GM18870 (cell line): ENCODE data around the gene SEZ6.
A peak's percentile ranks its signal among the peaks of the same experiment; 100 is the strongest.

ENCODE experiments used
- ATAC-seq: cut with Tn5 transposase; IDR thresholded peaks from one replicate; pipeline ENCODE4 v1.9.1; 2021; ENCODE audit warnings: moderate library complexity; ENCODE audit not compliant: unreplicated experiment

Gene SEZ6

DNA sequence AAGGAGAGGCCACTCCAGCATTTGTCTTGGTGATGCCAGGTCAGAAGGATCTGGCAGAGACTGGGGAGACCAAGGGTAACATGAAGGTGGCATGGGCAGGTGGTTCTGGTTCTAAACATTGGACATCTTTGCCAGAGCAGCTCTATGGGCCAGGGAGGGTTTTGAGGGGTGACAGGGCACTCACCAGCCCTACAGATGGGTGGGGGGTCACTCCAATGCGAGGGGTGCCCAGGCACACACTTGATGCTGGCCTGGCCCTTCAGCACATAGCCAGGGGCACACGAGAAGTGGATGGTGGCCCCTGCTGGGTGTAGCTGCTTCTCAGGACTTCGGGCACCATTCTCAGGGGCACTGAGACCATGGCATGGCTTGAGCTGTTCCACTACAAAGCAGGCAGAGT, 49.0 kb downstream of the SEZ6 start:
- no peak for ATAC-seq

DNA sequence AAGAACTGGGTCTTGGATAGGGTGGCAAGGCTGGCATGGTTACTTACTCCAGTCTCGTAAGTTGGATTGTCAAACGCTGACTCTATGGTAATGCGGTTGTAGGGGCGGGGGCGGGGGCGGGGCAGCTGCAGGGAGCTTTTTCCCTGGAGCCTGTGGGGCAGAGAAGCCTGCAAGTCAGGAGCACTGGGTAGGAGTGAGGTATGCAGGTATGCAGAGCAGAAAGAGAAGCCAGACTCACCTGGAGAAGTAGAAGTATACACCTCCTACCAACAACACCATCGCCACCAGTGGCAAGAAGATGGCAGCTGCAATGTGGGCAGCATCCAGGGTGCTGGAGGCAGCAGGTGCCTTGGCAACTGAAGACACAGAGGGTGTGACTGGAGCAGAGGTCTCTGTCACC, 49.7 kb downstream of the SEZ6 start:
- ATAC-seq, result no peak

DNA sequence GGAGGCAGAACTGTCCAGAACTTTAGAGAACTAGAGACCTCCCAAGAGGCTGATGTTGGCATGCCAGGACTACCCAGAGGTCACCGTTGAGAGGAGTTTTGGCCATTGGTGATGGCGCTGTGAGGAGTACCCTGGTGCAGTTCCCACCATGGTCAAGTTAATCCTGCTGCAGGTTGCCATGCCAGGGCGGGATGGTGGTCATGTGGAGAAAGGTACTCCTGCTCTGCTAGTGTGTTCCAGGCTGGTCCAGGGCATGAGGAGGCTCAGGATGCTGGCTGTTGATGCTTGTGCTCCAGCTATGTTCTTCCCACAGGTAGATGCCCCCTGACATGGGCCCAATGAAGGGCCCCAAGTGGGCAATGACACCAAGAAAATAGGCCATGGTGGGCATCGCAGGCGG, 50.4 kb downstream of the SEZ6 start:
- no peak for ATAC-seq

DNA sequence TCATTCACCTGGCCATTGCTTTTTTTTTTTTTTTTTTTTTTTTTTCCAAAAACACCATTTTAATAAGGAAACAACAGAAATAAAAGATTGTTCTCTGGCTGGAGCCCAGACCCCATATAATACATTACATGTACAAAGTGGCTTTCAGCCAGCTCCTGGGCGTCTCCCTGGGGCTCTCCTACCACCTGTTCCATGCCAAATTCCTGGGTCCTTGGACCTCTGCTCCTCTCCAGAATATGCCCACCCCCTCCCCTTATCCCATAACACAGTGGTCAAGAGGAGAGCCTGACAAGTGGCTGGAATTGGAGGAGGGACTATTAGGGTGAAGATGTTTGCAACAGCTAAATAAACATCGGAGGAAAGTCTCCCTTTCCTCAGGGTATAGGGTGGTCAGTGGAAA, 50.9 kb downstream of the SEZ6 start:
- ATAC-seq, result no peak

DNA sequence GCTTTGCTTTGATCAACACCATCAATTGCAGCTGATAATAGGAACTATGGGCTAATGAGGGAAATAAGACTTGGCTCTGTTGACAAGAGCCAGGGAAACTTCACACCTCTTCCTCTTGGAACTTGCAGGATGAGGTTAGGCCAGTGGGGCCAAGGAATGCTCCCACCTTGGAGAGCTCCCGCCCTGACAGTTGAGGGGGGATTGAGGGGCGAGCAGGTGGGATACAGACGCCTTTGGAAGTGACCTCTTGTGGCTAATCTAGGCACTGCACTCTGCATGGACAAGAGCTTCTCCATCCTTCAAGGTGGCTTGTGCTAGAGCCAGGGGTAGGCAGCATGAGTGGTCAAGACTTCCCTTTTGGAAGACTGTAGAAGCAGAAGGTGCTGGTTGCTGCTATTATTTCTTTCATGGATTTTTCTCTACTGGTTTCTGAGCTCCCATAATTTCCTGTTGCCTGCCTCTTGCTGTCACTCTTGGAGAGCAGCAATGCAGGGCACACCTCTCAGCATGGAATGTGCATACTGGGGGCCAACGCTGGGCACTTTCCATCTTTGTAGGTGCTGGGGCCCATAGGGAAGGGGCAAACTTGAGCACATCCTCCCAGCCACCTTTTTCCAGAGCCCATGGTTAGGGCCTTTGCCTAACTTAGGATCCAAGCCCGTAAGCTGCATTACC, 52.3 kb downstream of the SEZ6 start:
- ATAC-seq, result no peak

DNA sequence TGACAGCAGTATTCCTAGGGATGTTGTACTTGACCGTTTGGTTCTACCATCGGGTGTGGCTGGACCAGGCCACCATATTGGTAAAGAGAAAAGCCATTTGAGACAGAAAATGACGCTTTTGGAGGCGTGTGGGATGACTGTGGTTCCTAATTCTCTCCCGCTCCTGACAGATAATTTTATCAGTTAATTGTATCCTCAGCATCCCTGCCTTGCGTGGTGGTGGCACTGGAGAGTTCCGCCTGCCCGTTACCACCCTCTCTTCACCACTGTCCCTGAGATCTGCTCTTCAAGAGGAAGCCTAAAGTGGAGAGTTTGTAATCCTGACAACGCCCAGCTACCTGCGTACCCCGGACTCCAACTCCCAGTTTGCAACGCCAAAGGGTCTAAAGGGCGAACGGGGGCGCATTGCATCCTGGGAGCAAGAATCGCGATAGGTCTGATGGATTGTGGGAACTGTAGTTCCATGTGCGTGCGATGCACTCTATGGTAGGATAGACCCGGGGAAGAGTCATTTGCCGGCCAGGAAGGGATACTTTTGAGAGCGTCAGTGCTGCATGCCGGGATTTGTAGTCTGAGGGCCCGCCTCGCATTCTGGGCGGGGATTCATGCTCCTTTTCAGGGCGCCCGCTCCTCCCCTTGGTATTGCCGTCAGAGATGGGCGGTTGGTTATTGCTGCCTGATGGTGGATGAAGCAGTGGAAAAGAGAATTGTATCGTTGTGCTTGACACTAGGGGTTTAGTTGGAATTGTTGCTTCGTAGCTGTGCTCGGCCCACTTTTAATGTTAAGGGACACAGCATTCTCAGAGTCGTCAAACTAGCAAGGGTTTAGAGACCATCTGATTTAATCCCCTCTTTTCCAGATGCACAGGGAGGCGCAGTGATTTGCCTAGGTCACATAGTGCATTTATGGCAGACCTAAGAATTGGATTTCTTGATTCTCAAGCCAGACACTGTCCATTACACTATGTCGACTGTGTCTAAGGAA, 53.5 kb downstream of the SEZ6 start:
- ATAC-seq, result peak; percentile 68

DNA sequence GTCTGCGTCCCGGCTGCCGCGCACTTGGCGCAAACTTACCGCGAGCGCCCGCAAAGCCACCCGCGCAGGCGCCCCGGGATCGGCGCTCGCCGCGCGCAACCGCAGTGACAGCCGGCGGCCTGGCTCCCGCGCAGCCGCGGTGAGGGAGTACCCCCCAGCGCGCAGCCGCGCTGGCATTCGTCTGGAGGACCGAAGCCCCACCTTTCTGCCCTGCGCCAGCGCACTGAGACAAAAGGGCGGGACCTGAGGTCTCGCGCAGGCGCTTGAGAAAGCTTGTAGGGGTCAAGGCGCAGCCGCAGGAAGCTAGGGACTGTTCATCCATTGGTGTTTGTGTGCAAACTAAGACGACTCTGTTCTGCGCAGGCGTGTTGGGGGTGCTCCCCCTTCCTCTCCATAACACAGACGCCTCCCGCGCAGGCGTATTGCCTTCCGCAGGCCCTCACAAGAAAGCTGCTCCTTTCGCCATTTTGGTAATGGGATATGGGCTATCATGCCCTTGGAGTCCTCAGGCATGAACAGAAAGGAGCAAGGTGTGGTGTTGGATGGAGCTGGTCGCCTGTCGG, 54.3 kb downstream of the SEZ6 start, which contains the start of gene PHF12:
TSS of gene PHF12 (minus strand) at position 91 of the 563 bp plus-strand sequence. CDS start 558 bp downstream, outside the sequence.
- peak; percentile 62 for ATAC-seq

DNA sequence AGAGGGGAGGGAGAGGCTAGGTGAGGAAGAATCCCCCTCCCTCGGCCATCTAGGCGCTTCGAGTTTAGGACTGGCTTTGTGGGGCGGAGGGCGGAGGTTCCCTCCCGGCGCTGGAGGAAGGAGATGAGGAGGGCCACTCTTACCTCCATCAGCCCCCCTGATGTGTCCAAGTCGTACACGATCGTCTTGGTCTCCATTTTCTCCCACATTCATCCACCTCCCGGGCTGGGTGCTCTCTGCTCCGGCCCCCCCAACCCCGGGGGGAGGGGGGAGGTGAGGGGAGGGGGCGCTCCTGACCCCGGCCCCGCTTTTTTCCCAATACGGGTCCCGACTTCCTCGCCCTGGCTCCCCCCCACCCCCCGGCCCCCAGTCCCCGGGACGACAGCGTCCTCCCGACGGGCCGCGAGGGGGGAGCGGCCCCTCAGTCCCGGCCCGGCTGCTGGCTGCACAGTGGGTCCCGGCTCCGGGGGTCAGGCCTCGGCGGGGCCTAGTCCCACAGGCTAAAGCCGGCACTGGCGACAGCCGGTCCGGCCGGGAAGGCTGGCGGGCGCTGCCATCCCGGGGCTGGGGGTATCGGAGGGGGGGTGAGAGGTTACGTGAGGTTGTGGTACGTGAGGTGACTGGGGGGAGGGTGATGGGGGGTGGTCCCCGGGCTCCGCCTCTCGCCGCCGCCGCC, 54.9 kb downstream of the SEZ6 start:
- no peak for ATAC-seq

DNA sequence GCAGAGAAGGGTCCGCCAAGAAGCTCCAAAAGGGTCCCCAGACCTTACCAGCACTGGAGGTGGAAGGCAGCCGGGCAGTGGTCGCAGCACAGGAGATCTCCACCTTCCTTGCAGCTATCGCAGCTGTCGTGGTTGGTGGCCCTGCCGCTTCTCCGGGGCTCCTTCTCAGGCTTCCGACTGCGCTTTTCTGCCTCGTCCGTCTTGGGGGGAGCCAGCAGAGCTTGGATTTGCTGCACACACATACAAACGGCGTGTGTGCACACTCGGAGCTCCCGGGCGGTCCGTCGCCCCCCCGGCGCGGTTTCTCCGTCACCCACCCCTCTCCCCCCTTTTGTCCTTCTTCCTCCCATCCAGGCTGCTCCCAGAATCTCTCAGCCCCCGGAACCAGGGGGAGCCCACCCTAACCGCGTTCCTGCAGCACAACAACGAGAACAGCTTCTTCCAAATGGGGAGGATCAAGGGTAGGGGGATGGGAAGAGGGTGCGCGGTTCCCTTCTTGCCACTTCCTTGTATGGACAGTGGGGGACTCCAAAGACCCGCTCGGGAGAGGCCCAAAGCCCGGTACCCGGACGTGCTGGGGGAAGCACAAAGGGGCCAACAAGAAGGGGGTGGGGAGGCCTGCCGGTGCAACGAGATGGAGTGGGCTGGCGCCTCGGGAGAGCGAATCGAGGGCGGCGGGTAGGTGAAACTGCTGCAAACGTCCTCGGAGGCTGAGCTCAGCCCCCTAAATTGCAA, 55.6 kb downstream of the SEZ6 start:
- ATAC-seq, result no peak

DNA sequence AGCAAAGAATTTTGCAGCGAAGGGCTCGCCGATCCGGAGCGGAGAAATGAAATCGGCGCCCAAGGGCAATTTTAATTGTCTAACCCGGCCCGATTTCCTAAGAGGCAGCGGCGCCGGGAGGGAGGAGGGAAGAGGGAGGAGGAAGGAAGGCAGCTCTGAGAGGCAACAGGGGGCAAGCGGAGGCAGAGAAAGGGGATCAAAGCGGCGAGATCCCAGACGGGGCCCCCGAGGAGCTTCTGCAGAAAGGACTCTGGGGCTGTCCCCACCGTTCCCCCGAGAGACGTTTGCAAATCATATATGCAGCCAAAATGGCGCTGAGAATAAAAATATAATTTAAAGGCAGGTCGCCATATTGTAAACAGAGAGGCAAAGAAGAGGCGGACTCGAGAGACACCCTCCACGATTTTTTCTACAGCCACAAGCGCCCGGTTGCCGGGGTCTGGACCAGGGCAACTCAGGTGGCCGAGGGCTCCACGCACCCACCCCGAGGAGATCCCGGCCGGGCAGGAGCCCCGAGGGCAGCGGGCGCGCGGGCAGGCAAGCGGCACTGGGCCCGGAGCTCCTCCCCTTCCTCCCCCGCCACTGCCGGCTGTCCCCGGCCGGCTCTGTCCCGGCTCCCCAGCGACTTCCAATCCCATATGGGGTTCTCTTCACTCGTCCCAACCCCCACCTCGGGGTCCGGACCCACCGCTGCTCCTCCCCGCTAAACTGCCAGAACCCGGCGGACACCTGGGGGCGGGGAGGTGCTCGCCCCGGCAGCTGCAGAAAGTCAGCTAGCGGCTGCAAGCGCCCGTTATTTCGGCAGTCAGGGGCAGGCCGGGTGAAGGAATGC, 56.4 kb downstream of the SEZ6 start:
- ATAC-seq, result no peak

DNA sequence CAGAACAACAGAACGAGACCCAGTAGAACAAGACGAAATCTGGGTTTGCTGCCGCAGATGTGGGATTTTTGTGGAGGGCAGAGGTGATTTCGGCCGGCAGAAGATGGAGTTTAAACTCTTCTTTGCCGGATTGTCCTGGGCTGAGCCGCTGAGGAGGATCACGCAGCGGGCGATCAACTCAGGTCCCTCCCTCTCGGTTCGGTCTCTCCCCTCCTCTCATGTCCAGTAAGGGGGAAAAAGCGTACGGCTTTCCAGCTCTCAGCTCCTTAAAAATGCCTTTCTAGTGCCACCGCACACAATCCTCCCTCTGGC, 57.0 kb downstream of the SEZ6 start:
- no peak for ATAC-seq

DNA sequence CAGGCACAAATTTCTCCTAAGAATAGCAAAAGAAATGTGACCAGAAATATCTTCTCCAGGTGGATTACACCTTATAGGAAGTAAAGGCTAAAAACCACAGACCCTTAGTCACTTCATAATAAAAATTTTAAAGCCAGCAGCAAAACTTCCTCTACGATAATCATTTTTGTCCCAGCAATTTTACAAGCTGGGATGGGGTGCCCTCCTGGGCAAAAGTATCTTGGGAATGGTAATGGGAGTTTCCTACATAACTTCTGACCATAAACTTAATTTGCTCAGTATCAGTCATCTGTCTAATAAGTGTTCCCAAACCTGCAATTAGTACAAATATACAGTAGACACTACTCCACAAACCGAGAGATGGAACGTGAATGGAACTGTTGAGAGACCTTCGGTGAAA, 57.5 kb downstream of the SEZ6 start:
- ATAC-seq, result no peak

DNA sequence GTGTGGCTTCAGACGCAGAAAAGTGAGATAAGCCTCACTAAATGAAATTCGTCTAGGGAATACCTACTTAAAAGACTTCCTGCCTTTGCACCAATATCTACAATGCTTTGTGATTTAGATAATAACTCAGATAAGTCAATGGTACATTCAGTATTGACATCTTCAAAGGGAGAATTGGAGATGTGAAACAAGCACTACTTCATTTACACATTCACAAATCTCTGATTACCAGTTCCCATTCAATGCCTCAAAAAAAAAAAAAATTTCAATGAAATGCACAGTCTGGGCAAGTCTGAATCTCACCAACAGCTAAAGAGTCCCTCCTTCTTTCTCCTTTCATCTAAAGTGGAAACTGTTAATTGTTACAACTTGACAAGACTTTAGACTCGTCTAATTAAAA, 58.2 kb downstream of the SEZ6 start:
- no peak for ATAC-seq

DNA sequence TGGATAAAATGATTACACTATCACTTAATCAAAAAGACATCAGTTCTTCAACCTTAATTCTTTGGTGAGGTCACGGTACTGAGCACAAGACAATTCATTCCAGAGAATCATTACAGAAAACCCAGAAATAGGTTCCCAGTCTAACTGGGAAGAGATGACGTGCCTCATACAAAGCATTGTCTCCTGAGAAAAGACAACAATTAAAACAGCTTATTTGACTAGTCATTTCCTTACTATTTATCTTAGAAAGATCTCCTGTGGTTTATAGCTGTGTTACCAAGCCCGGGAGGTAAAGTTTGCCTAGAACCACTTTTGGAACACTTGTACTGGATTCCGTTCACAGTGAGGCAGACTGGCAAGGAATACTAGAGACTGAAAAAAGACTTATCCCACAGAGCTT, 59.6 kb downstream of the SEZ6 start:
- ATAC-seq, result no peak

DNA sequence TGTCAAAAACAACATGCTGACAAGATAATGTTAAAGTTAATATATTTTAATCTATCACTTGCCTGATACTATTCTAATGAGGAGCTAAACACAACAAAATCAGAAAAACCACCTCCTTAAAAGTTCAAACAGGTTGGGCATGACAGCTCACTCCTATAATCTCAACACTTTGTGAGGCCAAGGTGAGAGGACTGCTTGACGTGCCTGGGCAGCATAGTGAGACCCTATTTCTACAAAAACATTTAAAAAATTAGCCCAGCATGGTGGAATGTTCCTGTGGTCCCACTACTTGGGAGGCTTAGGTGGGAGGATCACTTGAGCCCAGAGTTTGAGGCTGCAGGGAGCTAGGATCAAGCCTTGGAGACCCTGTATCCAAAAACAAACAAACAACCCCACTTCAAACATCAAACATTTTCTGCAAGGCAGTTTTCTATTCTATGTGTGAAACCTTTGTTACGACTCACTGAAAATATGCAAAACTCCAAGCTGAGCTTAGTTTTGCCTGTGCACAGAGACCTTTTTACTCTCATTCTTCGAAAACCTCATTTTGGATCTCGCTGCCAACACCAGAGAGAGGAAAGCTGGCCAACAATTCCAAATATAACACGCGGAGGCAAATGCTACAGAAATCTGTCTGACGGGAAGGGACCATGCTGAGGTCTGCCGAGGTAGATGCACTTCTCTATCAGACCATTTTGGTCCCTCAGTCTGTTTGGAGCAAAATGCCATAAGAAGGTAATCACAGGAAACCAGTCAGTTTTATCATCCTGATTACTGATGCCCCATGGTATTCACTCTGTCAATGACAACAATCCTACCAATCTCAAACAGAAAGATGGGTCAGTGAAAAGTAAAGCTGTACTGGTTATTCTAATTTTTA, 60.7 kb downstream of the SEZ6 start:
- ATAC-seq, result no peak

DNA sequence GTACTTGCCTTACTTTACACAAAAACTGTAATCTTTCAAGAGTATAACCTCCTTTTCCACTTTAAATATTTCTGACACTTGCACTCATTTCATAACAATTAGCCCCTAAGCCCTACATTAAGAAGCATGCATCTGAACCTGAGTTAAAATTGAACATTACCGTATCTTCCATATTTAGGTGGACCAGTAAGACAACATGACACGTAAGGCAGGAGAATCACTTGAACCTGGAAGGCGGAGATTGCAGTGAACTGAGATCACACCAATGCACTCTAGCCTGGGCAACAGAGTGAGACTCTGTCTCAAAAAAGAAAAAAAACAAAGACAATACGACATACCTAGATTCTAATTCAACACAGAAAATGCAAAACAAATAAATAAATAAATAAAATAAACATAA, 61.5 kb downstream of the SEZ6 start:
- ATAC-seq, result no peak

DNA sequence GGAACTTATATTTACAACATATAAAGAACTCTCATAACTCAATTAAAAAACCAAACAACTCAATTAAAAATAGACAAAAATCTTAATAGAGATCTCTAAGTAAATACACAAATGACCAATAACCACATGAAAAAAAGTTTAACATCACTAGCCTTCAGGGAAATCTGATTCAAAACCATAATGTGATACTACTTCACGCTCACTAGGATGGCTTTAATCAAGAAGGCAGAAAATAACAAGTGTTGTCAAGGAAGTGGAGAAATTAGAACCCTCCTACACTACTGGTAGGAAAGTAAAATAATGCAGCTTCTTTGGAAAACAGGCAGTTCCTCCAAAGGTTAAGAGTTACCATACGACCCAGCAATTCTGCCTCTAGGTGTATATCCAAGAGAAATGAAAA, 62.9 kb downstream of the SEZ6 start:
- ATAC-seq, result no peak

DNA sequence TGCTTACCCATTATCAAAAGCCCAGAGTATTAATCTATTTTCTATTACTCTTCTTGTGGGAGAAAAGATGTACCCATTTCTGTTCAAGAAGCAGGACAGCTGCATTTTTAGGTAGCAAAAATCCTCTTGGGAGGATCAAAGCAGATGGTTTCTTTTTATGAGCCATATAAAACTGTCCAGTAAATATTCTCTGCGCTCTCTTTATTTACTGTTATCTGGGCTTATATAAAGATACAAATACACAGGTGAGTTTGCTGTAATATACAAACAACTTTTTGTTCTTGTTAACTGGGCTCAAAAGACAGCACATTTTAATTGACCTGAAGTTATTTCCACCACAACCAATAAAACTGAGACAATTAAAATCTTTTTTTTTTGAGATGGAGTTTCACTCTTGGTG, 64.6 kb downstream of the SEZ6 start:
- ATAC-seq, result no peak

DNA sequence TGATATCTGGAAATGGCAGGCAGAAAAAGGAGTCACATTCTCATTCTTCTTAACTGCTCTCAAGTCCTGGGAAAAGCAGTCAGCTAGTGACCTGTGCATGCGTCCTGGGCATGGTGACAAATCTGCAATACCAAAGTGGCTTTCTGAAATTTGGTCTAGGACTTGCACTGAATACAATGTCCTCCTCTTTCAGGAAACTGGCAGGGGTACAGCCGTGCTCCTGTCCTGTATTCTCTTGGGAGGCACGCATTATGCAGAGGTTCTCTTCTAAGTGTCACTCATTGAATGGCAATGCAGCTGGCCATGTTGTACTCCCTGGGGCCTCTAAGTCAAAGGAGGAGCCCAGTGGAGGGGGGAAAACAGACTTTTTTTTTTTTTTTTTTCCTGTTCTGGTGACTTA, 65.2 kb downstream of the SEZ6 start:
- no peak for ATAC-seq
